ENCODE data around the gene SH3BP5L.

GRCh38 chr1:248862695-248862997 is 36.9 kb upstream of the SH3BP5L start:
- TF ChIP-seq ZNF274 (IDR thresholded peaks at IDR 0.05; ENCODE audit: borderline replicate concordance, extremely low read depth, low read length) (no peak), CBX5 (IDR thresholded peaks at IDR 0.05; ENCODE audit: low read depth, low read length) (no peak), CTCF (IDR thresholded peaks at IDR 0.05; ENCODE audit: control extremely low read depth in 1 of 3, insufficient read depth in 1 of 3, low read depth in 1 of 3, low read length in 3 of 3) (no peak), POLR2A (IDR thresholded peaks at IDR 0.05; ENCODE audit: control extremely low read depth in 1 of 2, low read depth in 2 of 2, low read length in 2 of 2) (no peak), SP2 (IDR thresholded peaks at IDR 0.05; ENCODE audit: low read length) (no peak), MAX (IDR thresholded peaks at IDR 0.05) (no peak), SP1 (IDR thresholded peaks at IDR 0.05; ENCODE audit: low read depth, low read length) (no peak), CREB1 (IDR thresholded peaks at IDR 0.05) (no peak), NANOG (IDR thresholded peaks at IDR 0.05; ENCODE audit: insufficient read depth, low read depth, low read length, poor library complexity, severe bottlenecking) (no peak), SUZ12 (IDR thresholded peaks at IDR 0.05; ENCODE audit: low read length) (no peak), POLR2AphosphoS5 (IDR thresholded peaks at IDR 0.05; ENCODE audit: low read depth, low read length) (no peak)

Measured in H1 (cell line).